Measurements from ENCODE around the gene MARVELD1. TPM values are rescaled to one million over a fixed set of nuclear protein-coding genes. Genes with fewer than 3 reads are reported as not detected.

Gene MARVELD1
- total and polyA plus RNA-seq, 2 of the 13 experiments (the other 11 are each of a cell fraction or from before 2014, with no cell fraction given) = not detected

DNA sequence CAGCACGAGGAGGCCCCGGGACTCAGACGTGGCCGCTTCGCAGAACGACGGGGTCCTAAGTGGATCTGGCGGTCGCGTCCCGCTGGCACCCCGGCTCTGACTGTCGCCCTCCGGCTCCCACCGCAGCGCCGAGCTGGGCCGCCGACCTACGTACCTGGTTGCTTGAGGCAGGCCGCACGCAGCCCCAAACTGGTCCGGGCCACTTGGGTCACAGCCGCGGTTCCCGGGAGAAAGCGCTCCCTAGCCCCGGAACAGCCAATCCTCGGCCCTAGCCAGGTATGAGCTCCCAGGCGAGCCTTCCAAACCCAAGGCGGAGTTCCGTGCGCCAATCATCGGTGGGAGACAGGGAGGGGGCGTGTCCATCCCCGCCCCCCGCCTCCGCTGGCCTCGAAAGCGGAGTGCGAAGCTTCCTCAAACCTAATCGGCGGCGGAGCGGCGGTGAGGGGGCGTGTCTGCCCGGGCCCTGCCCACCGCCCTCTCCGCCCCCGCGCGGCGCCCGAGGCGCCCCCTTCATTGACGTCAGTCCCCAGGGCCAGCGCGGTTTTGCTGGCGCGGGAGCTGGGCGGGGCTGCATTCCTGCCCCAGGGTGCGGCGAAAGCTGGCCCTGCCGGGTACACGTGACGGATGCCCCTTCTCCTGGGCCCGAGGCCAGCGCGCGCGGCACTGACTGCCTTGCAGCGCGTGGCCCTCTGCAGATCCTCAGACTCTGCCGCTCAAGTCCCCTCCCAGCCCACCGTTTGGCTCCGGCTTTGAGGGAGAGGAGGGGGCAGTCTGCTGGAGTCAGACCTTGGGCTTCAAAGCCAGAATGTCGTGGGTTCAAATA is 26.4 kb upstream of the MARVELD1 start, which contains the start of gene AVPI1 (continued):
- no peak for TF ChIP-seq TBL1XR1 (IDR thresholded peaks at IDR 0.05; ENCODE audit: borderline replicate concordance, low read length, partially characterized antibody)
- TF ChIP-seq, protein P1, sequence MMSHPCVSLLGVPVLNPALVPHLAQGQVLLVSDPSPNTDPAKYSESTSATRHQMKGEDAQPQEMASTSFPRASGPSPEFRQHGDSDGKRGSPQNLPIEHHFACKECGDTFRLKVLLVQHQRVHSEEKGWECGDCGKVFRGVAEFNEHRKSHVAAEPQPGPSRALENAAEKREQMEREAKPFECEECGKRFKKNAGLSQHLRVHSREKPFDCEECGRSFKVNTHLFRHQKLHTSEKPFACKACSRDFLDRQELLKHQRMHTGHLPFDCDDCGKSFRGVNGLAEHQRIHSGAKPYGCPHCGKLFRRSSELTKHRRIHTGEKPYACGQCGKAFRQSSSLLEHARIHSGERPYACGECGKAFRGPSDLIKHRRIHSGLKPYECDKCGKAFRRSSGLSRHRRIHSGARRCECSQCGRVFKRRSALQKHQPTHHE (CRISPR knock-in tag; IDR thresholded peaks at IDR 0.05; ENCODE audit: borderline replicate concordance) = peak; percentile 80; the same call in 1 of the 2 replicates
- TF ChIP-seq, protein P2, sequence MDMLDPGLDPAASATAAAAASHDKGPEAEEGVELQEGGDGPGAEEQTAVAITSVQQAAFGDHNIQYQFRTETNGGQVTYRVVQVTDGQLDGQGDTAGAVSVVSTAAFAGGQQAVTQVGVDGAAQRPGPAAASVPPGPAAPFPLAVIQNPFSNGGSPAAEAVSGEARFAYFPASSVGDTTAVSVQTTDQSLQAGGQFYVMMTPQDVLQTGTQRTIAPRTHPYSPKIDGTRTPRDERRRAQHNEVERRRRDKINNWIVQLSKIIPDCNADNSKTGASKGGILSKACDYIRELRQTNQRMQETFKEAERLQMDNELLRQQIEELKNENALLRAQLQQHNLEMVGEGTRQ (IDR thresholded peaks at IDR 0.05; ENCODE audit: low read depth, low read length) = peak; percentile 81
- TF ChIP-seq, protein P2 (CRISPR knock-in tag; IDR thresholded peaks at IDR 0.05; ENCODE audit: borderline replicate concordance) = peak; percentile 87
- TF ChIP-seq, protein P3, sequence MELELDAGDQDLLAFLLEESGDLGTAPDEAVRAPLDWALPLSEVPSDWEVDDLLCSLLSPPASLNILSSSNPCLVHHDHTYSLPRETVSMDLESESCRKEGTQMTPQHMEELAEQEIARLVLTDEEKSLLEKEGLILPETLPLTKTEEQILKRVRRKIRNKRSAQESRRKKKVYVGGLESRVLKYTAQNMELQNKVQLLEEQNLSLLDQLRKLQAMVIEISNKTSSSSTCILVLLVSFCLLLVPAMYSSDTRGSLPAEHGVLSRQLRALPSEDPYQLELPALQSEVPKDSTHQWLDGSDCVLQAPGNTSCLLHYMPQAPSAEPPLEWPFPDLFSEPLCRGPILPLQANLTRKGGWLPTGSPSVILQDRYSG (CRISPR knock-in tag; IDR thresholded peaks at IDR 0.05) = peak; percentile 38; the same call in 1 of the 2 replicates
- TF ChIP-seq HNF4A (CRISPR knock-in tag; IDR thresholded peaks at IDR 0.05) = no peak
- TF ChIP-seq ZNF441 (CRISPR knock-in tag; IDR thresholded peaks at IDR 0.05; ENCODE audit: borderline replicate concordance) = 0 out of 2 replicates have a peak, but pooled peaks have one; percentile 38
- TF ChIP-seq ZNF556 (CRISPR knock-in tag; IDR thresholded peaks at IDR 0.05; ENCODE audit: borderline replicate concordance) = peak; percentile 56; the same call in 1 of the 2 replicates
- no peak for TF ChIP-seq EEA1 (CRISPR knock-in tag; IDR thresholded peaks at IDR 0.05; ENCODE audit: borderline replicate concordance)
- no peak for TF ChIP-seq ZNF674 (CRISPR knock-in tag; IDR thresholded peaks at IDR 0.05; ENCODE audit: low read depth)
- TF ChIP-seq ZBTB7A (CRISPR knock-in tag; IDR thresholded peaks at IDR 0.05) = peak; percentile 88; the same call in 1 of the 2 replicates
- TF ChIP-seq ZNF879 (CRISPR knock-in tag; IDR thresholded peaks at IDR 0.05) = no peak
- TF ChIP-seq, protein P4, sequence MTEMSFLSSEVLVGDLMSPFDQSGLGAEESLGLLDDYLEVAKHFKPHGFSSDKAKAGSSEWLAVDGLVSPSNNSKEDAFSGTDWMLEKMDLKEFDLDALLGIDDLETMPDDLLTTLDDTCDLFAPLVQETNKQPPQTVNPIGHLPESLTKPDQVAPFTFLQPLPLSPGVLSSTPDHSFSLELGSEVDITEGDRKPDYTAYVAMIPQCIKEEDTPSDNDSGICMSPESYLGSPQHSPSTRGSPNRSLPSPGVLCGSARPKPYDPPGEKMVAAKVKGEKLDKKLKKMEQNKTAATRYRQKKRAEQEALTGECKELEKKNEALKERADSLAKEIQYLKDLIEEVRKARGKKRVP (CRISPR knock-in tag; IDR thresholded peaks at IDR 0.05) = peak in 1 of 2 experiments; percentile 79; a peak in 1 of 4 replicates
- peak; percentile 70 for TF ChIP-seq NCOA2 (CRISPR knock-in tag; IDR thresholded peaks at IDR 0.05)
- TF ChIP-seq, protein P5, sequence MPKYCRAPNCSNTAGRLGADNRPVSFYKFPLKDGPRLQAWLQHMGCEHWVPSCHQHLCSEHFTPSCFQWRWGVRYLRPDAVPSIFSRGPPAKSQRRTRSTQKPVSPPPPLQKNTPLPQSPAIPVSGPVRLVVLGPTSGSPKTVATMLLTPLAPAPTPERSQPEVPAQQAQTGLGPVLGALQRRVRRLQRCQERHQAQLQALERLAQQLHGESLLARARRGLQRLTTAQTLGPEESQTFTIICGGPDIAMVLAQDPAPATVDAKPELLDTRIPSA (CRISPR knock-in tag; IDR thresholded peaks at IDR 0.05; ENCODE audit: borderline replicate concordance) = 0 out of 2 replicates have a peak, but pooled peaks have one; percentile 25
- 0 out of 2 replicates have a peak, but pooled peaks have one; percentile 66 for TF ChIP-seq ZBTB3 (CRISPR knock-in tag; IDR thresholded peaks at IDR 0.05; ENCODE audit: borderline replicate concordance, low read depth)
- TF ChIP-seq ZNF776 (CRISPR knock-in tag; IDR thresholded peaks at IDR 0.05) = 0 out of 2 replicates have a peak, but pooled peaks have one; percentile 50
- TF ChIP-seq FOXJ3 (CRISPR knock-in tag; IDR thresholded peaks at IDR 0.05; ENCODE audit: borderline replicate concordance) = no peak
- peak; percentile 20; the same call in 1 of the 2 replicates for TF ChIP-seq RAD21 (CRISPR knock-in tag; IDR thresholded peaks at IDR 0.05)
- TF ChIP-seq ZNF747 (CRISPR knock-in tag; IDR thresholded peaks at IDR 0.05; ENCODE audit: borderline replicate concordance) = peak; percentile 86; the same call in 1 of the 2 replicates
- peak; percentile 100 for TF ChIP-seq ARNTL (CRISPR knock-in tag; IDR thresholded peaks at IDR 0.05)
- TF ChIP-seq HDAC1 (CRISPR knock-in tag; IDR thresholded peaks at IDR 0.05) = peak; percentile 94
- peak; percentile 93; the same call in 1 of the 2 replicates for TF ChIP-seq ZNF773 (CRISPR knock-in tag; IDR thresholded peaks at IDR 0.05; ENCODE audit: borderline replicate concordance)

All from HepG2 (cell line).